ENCODE measurements around the gene IL4.

Gene IL4

GRCh38 chr5:132675936-132676689 is 2.3 kb downstream of the IL4 start:
- no peak overlapping the region for H3K4me3 ChIP-seq (ENCODE audit: low read depth, low read length)
- no peak for DNase-seq (ENCODE audit: low read depth)
- TF ChIP-seq, protein P1, sequence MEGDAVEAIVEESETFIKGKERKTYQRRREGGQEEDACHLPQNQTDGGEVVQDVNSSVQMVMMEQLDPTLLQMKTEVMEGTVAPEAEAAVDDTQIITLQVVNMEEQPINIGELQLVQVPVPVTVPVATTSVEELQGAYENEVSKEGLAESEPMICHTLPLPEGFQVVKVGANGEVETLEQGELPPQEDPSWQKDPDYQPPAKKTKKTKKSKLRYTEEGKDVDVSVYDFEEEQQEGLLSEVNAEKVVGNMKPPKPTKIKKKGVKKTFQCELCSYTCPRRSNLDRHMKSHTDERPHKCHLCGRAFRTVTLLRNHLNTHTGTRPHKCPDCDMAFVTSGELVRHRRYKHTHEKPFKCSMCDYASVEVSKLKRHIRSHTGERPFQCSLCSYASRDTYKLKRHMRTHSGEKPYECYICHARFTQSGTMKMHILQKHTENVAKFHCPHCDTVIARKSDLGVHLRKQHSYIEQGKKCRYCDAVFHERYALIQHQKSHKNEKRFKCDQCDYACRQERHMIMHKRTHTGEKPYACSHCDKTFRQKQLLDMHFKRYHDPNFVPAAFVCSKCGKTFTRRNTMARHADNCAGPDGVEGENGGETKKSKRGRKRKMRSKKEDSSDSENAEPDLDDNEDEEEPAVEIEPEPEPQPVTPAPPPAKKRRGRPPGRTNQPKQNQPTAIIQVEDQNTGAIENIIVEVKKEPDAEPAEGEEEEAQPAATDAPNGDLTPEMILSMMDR (IDR thresholded peaks at IDR 0.05; ENCODE audit: insufficient read depth, low read depth, low read length, missing control alignments), result no peak

DNA sequence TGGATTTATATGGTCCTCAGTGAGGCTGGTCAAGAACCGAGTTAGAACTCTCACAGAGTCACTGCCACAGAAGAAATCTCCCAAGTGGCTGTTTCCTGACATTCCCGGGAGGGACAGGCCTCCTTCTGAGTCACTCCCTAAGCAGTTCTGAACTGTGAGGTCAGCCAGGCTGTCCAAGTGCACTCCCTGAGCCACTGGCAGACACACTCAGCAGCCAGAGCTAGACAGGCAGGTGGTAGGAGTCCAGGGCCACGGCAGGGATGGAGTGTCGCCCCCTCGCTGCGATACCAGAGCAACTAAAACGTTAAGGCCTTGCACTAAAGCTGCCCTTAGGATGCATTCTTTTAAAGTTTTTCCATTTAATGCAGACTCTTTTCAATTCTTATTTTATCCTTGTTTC is 3.4 kb downstream of the IL4 start:
- TF ChIP-seq, protein P1 (IDR thresholded peaks at IDR 0.05; ENCODE audit: insufficient read depth, low read depth, low read length, missing control alignments), result no peak
- H3K4me3 ChIP-seq (ENCODE audit: low read depth, low read length), result no peak overlapping the region
- no peak for DNase-seq (ENCODE audit: low read depth)

DNA sequence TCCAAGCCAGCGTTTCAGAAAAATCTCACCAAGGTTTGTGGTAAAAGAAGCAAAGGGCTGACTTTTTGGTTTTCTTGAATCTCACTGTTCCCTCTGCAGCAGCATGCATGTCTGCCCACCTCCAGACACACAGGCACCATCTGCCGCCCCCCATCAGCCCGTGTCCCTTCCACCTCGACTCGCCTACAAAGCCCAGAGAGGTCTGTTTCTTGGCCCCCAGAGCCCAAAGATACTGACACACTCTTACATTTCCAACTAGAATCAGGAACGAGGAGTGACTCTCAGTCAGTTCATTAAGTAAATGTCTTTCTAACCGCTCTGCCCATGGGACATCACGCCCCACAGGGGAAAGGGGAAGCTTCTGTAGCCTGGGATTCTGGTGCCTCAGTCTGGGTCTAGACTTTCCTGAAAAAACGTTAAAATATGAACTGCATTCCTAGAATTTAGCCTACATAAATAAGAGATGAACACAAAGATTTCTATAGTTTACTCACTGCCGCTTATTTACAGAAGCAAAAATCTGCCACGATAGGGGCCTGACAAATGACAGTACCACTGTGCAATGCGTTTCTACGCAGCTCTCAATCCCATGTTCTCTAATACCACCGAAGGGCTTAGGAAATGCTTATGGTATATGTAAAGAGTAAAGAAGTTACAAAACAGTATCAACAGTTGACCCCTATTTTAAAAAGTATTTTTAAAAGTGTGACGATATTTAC is 4.1 kb downstream of the IL4 start:
- TF ChIP-seq, protein P1 (IDR thresholded peaks at IDR 0.05; ENCODE audit: insufficient read depth, low read depth, low read length, missing control alignments), result no peak
- no peak for DNase-seq (ENCODE audit: low read depth)
- H3K4me3 ChIP-seq (ENCODE audit: low read depth, low read length), result no peak overlapping the region

GRCh38 chr5:132678735-132679134 is 4.9 kb downstream of the IL4 start:
- TF ChIP-seq, protein P1 (IDR thresholded peaks at IDR 0.05; ENCODE audit: insufficient read depth, low read depth, low read length, missing control alignments), result no peak

GRCh38 chr5:132679166-132679565 is 5.4 kb downstream of the IL4 start:
- no peak for DNase-seq (ENCODE audit: low read depth)
- TF ChIP-seq, protein P1 (IDR thresholded peaks at IDR 0.05; ENCODE audit: insufficient read depth, low read depth, low read length, missing control alignments), result no peak
- H3K4me3 ChIP-seq (ENCODE audit: low read depth, low read length), result no peak overlapping the region

More at GRCh38 chr5:132678735-132679134, 4.9 kb downstream of the IL4 start:
- no peak for DNase-seq (ENCODE audit: low read depth)
- H3K4me3 ChIP-seq (ENCODE audit: low read depth, low read length), result no peak overlapping the region

DNA sequence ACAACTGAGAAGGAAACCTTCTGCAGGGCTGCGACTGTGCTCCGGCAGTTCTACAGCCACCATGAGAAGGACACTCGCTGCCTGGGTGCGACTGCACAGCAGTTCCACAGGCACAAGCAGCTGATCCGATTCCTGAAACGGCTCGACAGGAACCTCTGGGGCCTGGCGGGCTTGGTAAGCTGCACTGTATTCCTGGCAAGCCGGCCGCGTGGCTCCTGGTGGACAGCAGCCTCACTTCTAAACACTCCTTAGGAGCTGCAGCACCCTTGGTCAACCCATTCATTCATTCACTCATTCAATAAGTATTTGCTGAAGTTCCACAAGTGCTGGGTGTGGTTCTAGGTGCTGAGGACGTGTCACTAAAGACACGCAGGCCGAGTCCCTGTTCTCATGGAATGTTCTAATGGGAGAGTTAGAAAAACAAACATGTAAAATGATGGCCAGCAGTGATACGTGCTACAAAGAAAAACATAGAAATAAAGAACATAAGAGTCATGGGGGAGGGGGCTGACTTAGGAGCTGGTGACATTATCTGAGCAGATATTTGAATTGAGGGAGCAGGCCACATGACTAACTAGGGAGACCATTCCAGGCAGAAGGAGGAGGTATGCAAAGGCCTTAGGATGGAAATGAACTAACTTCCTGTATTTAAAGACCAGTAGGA is 6.1 kb downstream of the IL4 start:
- DNase-seq (ENCODE audit: low read depth), result no peak
- TF ChIP-seq, protein P1 (IDR thresholded peaks at IDR 0.05; ENCODE audit: insufficient read depth, low read depth, low read length, missing control alignments), result no peak

More for the DNA sequence above, 6.1 kb downstream of the IL4 start:
- H3K4me3 ChIP-seq (ENCODE audit: low read depth, low read length), result no peak overlapping the region

Measured in GM12865 (cell line).